Measurements from ENCODE around the gene GTPBP4. TPM values are rescaled to one million over a fixed set of nuclear protein-coding genes. Genes with fewer than 3 reads are reported as not detected.

Gene GTPBP4
- total and polyA plus RNA-seq, 2 of the 8 experiments (the other 6 are each of a cell fraction or from before 2014, with no cell fraction given): 16.9 to 98.1 TPM

GRCh38 chr10:1045415-1045814 is 57.2 kb downstream of the GTPBP4 start (continued):
- TF ChIP-seq SRF (IDR thresholded peaks at IDR 0.05; ENCODE audit: low read depth, low read length) (no peak), KDM1A (IDR thresholded peaks at IDR 0.05; ENCODE audit: borderline replicate concordance, low read length) (no peak), NANOG (IDR thresholded peaks at IDR 0.05; ENCODE audit: insufficient read depth, low read depth, low read length, poor library complexity, severe bottlenecking) (no peak), SIRT6 (IDR thresholded peaks at IDR 0.05; ENCODE audit: low read length) (no peak), SIX5 (IDR thresholded peaks at IDR 0.05; ENCODE audit: low read depth, low read length) (no peak), GTF2F1 (IDR thresholded peaks at IDR 0.05; ENCODE audit: borderline replicate concordance, low read depth, low read length) (no peak)

Data from H1 (cell line).